ENCODE data around the gene BANF1. TPM values are rescaled to one million over a fixed set of nuclear protein-coding genes. Genes with fewer than 3 reads are reported as not detected.

The BANF1 gene
- total RNA-seq, 1 donor from 2014 or later = 195 TPM

- intact Hi-C loops (cut with DNase I) = no loop called here
- DNase-seq (ENCODE audit: low spot score) = no peak
These were observed 25.8 kb upstream of the BANF1 start for GRCh38 chr11:65976216-65977176.

- intact Hi-C loops (cut with DNase I) = no loop called here
- no peak for DNase-seq (ENCODE audit: low spot score)
These were observed 24.5 kb upstream of the BANF1 start for GRCh38 chr11:65977621-65978390.

- DNase-seq (ENCODE audit: low spot score) = no peak
- intact Hi-C loops (cut with DNase I) = no loop called here
These were observed 23.7 kb upstream of the BANF1 start for GRCh38 chr11:65978391-65979238.

- no peak for DNase-seq (ENCODE audit: low spot score)
- intact Hi-C loops (cut with DNase I) = no loop called here
These were observed 23.0 kb upstream of the BANF1 start for GRCh38 chr11:65979261-65979759.

- no peak for DNase-seq (ENCODE audit: low spot score)
- intact Hi-C loops (cut with DNase I) = no loop called here
These were observed 21.1 kb upstream of the BANF1 start for GRCh38 chr11:65981101-65981740.

- intact Hi-C loops (cut with DNase I) = no loop called here
- DNase-seq (ENCODE audit: low spot score) = no peak
These were observed 20.1 kb upstream of the BANF1 start for GRCh38 chr11:65981972-65982823.

GRCh38 chr11:65982824-65983588 lies 19.3 kb upstream of the BANF1 start:
- no peak for DNase-seq (ENCODE audit: low spot score)
- intact Hi-C loops (cut with DNase I) = no loop called here

- intact Hi-C loops (cut with DNase I) = no loop called here
- no peak for DNase-seq (ENCODE audit: low spot score)
These were observed 18.7 kb upstream of the BANF1 start for GRCh38 chr11:65983589-65983987.

- no peak for DNase-seq (ENCODE audit: low spot score)
These were observed 15.0 kb upstream of the BANF1 start for GRCh38 chr11:65987336-65987735.

GRCh38 chr11:65988791-65989592 lies 13.3 kb upstream of the BANF1 start:
- intact Hi-C loops (cut with DNase I) = loop anchor here (2.0 kb wide), 2 partner anchors 34 to 104 kb away; no protein-coding TSS in a partner anchor
- DNase-seq (ENCODE audit: low spot score) = peak; percentile 89

More at GRCh38 chr11:65987336-65987735, 15.0 kb upstream of the BANF1 start:
- intact Hi-C loops (cut with DNase I) = no loop called here

GRCh38 chr11:65992056-65992455 lies 10.2 kb upstream of the BANF1 start:
- DNase-seq (ENCODE audit: low spot score) = no peak
- intact Hi-C loops (cut with DNase I) = no loop called here

GRCh38 chr11:65997286-65997685 lies 5.0 kb upstream of the BANF1 start:
- DNase-seq (ENCODE audit: low spot score) = no peak

GRCh38 chr11:66002648-66003225 lies 434 bp downstream of the BANF1 start:
- intact Hi-C loops (cut with DNase I) = loop anchor here (1.0 to 5.0 kb wide), 4 partner anchors 41 to 290 kb away; partner anchors contain the start of genes C11orf68, CFL1, DRAP1 and KAT5
- DNase-seq (ENCODE audit: low spot score) = peak; percentile 87

More at GRCh38 chr11:65997286-65997685, 5.0 kb upstream of the BANF1 start:
- intact Hi-C loops (cut with DNase I) = no loop called here

GRCh38 chr11:66003291-66003690 lies 988 bp downstream of the BANF1 start:
- intact Hi-C loops (cut with DNase I) = loop anchor here (5.0 kb wide), 3 partner anchors 86 to 291 kb away; partner anchors contain the start of genes C11orf68, CFL1, DRAP1 and KAT5
- DNase-seq (ENCODE audit: low spot score) = no peak

GRCh38 chr11:66004186-66004585 lies 1.9 kb downstream of the BANF1 start:
- intact Hi-C loops (cut with DNase I) = loop anchor here (5.0 kb wide), 3 partner anchors 87 to 292 kb away; partner anchors contain the start of genes C11orf68, CFL1, DRAP1 and KAT5
- no peak for DNase-seq (ENCODE audit: low spot score)

Measured in cardiac septum (tissue), 1 donor.